Fibroblast of skin of abdomen (primary cell): ENCODE data around the gene RGSL1.
A peak's percentile ranks its signal among the peaks of the same experiment; 100 is the strongest.

Experiments
- DNase-seq: peaks from one replicate; pipeline ENCODE4 v3.0.0-alpha.2; 2013

Gene RGSL1

DNA sequence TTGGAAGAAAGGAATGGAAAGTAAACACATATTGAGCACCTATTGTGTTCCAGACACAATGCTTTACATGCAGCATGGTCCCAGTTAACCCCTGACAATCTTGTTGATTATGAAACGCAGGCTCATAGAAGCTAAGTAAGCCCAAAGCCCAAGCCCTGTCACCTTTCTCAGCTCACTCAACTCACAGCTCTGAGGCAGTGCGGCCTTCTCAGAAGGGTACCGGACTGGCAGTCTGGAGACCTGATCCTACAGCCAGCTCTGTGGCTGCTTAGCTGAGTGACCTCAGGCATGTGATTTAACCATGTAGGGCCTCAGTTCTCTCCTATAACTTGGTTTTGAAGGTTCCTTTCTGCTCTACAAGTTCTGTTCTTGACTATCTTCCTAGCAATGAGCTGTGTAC, 139.6 kb downstream of the RGSL1 start:
- no peak for DNase-seq

DNA sequence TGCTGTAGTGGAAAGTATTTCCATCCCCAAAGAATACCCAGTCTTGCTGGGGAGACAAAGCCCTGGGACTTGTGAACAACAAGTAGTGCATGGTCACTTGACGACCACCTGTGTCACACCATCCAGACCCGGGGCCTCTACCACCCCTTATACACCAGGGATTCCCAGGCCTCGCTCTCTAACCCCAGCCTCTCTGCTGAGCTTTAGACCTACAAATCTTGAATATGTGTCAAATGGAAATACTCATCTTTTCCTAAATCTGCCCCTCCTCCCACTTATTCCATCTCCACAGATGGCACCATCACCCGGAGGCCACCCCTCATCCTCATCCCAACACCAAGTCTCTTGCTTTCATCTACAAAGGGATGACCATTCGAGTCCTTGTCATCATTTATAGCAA, 140.0 kb downstream of the RGSL1 start:
- DNase-seq = no peak

DNA sequence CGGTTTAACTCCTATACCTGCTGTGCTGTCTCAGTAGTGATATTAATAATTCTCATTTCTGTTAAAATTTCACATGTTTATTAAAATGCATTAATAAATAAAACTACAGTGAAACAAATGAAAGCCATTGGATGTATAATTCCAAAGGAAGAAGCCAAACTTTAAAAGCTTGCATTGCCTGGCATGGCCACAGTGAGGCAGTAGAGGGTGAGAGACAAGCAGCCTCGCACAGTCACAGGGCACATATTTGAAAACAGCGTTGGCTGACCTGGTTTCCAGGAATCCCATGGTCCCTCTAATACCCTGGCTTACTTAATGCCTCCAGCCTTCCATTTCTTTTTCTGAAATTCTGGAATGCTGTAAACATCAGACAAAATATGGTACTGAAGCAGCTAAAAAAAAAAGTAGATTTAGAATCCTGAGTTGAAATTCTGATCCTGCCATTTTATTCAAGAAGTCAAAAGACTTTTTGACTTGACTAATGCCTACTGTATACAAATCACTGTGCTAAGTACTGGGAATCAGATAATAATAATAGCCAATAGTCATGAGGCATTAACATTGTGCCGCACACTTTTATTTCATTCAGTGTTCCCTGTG, 145.8 kb downstream of the RGSL1 start:
- peak; percentile 58 for DNase-seq

DNA sequence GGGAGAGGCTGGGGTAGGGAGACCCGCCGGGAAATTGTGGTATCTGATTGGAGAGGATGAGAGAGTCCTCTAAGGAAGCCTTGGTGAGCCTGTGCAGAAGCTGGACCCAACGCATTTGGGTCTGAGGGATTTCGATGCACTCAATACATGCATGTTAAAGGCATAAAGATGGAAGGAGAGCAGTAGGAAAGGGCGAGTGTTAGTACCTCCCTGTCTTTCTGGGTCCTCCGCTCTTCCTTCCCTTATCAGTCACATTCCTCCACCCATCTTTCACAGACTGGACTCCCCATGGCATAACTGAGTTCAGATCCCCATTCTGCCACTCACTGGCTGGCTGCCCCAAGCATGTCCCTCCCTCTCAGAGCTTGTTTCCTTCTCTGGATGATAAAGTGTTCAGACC, 147.0 kb downstream of the RGSL1 start:
- DNase-seq = no peak

DNA sequence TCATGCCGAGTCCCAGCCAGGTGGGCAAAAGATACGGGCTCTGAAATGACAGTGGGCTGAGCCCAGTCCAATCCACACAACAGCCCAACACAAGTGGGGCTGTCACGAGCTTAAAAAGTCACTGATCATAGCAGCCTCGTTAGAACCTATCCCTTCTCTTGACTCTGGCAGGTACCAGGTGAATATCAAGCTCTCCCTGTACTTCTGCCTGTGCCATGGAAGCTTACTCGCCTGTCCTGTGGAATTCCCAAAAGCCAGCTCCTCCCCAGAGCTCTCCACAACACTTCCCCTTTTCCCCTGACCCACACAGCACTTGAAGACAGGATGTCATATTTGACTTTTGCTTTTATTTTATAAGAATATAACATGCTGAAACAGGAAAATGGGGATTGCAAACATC, 148.3 kb downstream of the RGSL1 start:
- DNase-seq = no peak

DNA sequence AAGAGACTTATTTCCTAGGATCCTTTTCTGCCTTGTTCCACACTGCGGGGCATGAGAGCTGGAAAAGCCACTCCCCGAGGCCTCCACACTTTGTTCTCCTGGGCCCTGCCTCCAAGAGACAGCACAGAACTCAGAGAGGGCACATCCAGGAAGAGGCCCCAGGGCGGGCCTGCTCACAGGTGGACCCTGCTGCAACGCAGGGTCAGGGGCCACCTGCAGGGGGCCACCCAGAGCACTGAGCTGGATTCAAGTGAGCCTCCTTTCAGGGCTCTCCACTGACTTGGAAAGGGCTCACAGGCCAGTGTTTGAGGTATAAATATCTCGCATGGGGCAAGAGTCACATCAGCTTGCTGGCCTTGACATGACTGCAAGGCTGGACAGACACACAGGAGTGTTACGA, 149.4 kb downstream of the RGSL1 start:
- no peak for DNase-seq

DNA sequence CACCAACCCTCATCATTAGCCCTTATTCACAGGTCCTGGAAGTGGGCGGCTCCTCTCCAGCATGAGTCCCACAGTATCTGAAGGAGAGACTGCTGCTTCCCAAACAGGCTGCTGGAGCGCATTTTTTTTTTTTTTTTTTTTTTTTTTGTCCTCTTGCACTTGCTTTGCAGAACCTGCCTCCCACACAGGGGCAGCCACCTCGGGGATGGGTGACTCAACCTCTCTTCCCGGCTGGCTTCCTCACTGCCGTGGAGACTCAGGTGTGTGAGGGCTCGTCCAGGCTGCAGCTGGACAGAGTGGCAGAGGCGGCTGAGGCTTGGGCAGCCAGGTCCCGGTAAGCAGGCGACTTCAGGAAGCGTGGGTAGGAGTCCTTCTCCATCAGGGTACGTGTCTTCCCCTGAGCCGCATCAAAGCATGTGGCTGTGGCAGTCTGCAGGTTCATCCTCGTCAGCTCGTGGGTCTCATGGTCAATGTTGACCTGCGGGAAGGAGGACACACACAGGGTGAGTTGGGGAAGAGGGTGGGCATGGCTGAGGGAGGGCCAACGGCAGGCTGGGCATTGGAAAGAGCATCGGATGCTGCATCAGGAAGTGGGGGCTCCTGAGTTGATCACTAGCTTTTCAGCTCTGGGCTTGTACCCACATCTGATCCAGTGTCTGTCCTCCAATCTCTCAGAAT, 150.2 kb downstream of the RGSL1 start:
- DNase-seq = no peak

DNA sequence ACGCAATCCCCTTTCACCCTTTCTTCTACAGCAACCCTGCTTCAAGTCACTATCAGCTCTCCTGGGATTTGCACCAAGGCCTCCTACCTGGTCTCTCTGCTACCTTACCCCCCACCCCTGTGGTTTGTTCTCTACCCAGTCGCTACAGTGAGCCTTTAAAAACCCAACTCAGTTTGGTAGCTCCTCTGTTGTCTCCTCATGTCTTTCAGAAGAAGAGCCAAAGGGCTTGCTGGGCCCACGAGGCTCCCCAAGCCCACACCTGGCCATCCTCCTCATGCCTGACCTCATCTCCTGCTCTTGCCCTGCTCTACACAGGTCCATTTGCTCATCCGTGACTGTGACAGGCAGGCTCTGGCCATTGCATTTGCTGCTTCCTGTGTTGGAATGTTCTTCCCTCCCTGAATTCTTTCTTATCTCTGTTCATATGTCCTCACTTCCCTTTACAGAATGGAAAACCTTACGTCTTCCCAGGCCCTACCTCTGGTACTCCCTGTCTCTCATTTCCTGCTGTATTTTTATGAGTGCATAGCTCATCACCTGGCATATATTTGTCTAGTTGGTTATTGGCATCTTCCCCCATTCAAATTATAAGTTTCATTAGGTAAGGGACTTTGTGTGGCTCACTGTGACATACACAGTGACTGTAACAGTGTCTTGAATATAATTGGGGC, 150.9 kb downstream of the RGSL1 start:
- no peak for DNase-seq

DNA sequence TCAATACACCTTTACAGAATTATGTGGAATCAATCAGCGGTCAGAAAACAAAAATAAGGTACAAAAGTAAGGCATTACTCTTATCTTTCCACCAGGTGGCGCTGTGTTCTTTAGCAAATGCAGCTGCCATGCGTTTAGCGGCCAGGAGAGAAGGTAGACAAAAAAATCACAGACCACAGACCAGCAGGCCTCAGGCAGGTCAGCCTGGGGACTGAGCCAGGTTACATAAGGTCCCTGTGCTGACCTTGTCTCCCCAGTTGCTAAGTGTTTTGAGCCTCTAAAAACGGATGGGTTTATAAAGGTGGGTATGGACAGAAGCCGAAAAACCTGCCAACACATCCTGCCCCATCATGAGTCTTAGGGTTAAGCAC, 151.5 kb downstream of the RGSL1 start:
- DNase-seq = peak; percentile 66

DNA sequence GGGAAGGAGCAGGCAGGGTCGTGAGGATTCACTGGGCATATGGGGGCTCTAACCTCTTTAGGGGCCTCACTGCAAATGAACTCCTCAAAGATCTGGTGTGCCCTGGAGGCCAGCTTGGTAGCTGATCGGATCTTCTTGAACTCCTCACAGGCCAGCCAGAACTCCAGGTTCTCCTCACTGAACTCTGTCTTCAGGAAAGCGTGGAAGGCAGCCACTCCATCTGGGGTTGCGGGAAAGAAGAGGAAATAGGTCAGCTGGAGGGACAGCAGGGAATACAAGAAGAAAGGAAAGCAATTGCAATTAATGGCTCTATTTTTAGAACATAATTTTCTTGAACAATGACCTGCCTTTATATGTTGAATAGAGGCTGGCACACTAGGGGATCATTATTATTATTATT, 152.0 kb downstream of the RGSL1 start:
- DNase-seq = no peak

DNA sequence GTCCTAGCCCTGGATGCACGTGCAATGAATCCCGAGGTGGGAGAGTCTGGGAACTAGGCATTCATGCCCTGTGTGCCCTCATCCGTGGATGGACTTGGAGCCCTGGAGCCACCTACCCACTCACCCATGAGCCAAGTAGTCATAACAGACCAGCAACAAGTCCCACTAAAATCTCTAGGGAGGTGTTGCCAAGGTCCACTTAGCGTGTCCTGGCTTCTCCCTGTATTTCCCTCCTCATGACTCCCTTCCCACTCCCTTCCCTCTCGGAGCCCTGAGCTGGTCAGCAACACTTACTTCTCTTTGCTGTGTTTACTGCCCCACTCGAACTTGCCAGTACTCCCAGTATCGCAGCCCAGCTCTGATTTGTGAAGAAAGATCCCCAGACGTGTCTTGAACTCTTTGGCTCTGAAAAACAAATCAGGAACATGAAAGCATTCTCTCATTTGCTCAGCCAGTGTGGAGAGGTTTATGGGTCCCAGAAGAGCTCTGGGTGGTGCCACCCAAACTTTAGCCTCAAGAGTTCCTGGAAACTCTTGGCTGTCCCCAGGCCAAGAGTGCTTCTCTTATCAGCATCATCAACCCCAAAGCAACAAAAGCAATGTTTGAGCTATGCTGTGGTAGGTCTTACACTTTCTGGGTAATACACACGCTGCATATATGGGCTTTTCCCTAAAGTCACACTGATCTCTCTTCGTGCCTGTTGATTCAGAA, 153.1 kb downstream of the RGSL1 start:
- peak; percentile 8 for DNase-seq

DNA sequence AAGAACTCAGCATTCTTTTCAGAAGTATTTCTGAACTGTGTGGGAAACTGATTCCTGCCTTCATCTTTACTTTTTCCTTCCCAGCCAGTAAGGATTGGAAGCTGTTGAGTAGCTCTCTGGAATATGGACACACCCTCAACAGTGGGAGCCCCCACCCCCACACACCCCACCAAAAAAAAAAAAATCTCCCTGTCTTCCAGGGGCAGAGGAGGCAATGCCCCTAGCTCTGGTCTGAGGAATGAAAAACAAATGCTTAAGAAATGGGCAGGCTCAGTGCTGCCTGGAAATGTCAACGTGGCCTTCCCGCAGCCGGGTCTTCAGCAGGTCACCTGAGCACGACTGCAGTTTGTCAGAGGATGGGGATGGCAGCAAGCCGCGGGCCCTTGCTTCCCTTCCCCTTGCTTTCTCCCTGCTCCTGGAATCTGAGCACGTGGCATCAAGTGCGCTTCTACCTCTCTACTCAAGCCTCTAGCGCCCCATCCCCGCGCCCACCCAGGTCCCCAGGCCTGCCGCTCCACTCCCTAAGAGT, 153.8 kb downstream of the RGSL1 start:
- DNase-seq = peak; percentile 8

DNA sequence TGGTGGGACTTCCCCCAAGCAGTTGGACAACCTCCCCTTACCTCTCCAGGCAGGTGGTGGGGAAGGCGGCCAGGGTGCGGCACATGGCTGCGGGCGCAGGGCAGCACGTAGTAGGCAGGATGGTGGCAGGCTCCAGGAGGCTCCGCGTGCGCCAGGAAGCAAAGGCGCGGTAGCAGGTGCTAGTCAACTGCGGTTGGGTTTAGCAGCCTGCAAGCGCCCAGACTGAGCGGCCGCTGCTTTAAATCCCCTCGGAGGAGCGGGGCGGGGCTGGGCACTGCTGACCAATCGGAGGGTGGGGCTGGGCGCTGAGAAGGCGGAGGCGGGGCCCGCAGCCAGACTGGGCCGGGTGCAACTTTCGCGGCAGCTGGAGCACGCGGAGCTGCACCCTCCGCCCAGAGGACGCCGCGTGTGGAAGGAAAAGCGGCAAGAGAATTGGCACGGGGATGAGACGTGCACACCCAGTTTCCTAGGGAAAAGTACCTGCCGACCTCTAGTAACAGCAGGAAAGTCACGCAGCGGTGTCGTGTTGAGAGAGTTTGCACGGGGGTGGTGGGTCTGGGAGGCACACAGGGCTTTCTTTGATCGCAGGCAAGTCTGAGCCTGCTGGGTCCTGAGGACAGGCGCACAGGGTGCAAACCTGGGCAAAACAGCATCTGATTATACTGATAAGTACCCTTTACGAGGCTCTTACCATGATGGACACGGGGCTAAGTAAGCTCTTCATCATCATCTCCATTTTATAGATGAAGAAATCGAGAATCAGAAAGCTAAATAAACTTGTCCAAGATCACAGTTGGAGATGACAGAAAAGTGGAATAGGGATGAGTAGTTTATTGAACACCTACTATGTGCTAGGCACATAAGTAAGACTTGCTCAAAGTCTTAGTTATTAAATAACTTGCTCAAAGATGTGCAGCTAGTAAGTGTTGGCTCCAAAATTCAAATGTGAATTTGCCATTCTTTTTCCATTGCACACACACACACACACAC, 154.5 kb downstream of the RGSL1 start, which contains the start of gene RGS16:
TSS of gene RGS16 (minus strand) at position 215 of the 990 bp plus-strand sequence. CDS start at position 85, 130 bp downstream.
- peak; percentile 83 for DNase-seq

DNA sequence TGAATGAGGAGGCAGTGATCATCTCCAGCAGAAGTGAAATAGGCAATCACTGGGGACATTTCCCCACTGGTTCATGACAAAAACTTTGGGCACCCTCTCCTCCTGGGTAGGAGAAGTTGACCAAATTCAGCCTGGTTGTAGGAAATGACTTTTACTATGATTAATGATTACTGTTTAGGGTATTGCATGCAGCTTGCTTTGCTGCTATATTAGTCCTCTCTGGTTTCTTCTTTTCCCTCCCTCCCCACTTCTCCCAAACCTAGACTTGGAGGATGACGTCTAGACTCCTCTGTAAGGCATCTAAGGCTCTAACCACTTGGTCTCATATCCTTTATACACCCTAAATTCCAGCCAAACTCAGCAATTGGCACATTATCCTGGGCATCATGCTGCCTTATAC, 157.6 kb downstream of the RGSL1 start:
- no peak for DNase-seq

DNA sequence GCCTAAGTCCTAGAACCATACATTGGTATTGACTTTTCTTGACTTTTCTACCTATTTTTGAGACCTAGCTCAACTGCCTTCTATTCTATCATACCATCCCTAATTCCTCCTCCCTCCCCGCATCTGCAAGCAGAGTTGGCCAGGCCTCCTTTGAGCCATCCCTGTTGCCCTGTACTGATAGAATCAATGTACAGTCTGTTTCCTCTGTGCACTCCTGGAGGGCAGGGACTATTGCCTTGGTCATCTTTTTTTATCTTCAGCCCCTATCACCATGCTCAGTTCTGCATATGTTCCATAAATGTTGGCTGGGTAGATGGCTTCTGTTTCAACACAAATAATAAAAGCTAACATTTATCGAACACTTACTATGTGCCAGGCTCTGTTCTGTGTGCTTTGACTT, 158.3 kb downstream of the RGSL1 start:
- no peak for DNase-seq

DNA sequence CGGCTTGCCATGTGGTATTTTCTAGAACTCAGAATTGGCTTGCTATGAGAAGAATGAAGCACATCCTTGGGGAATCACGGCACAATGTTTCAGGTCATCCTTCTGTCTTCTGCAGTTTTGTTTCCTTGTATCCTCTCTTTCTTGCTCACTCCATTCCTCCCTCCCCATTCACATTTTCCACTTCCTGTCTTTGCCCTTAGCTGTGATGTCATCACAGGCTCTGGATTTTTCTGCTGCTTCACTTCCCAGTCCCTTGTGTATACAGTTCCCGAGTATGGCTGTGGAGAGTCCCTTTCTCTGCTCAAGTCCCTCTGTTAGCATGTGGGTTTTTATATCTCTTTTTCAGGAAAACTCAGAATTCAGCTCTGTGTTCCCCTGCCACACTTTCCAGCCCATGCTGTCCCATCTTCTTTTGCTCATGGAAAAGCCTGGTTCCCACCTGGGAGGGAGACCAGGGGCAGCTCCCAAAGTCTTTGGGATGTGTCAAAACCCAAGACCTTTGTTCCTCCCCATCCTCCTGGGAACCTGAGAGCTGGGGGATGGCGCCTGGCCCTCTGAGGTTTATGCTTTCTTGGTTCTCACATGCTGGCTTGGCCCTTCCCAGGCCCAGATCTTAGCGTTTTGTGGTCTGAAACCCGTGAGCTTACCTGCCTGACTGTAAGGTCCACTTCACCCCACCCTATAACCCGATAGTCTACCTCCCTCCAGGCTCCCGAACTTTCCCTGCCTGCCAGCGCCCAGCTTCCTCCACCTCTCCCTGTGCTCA, 159.1 kb downstream of the RGSL1 start:
- peak; percentile 47 for DNase-seq
